NOMO-1 treated with dmso at 0.1 percent for 144 hours (cell line): ENCODE measurements around the gene GEN1.
"Not testable (repeated sequence)": the region's sequence is repeated elsewhere in the genome, so short reads cannot be mapped to it uniquely, and the experiment has no call there.

Experiments used
- DNase-seq: peaks from one replicate; lab custom pipeline; 2025; ENCODE audit not compliant: unreplicated experiment; lab: John Stamatoyannopoulos, UW

Gene GEN1

DNA sequence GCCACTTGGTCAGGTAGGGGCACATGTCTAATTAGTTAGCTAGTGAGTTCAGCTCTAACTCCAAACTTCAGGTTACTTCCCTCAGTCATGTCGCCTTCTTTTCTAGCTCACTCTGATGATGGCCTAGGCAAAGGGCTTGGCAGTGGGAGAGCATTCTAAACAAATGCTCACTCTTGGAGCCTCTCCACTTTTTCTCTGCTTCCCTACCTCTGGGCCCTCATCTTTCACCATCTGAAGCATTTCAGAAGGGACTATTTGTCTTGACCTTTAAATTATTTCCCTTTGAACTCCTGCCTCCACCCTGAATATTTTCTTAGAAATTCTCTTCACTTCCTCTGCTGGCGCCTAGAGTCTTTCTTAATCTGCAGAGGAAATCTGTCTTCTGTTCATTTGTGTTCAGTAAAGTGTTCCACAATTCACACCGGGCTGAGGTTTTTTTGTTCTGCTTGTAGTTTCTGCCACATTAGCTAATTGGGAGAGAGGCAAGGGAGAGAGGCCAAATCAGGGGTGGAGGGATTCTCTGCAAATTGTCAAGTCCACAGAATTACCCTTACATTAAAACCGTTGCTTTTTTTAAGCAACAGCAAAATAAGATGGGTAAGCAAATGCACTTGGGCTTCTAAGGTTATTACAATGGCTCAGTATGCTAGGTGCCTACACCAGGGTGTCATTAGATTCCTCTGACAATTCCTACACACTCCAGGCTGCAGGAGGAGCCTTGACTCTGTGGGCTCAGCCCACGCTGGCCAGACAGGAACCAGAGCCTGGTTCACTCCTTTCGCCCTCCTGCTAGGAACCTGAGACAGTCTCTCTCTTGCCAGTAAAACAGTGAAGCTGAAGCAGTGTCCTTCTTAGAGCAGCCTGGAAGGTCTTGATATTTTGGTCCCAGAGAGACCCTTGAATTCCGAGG is 67.9 kb downstream of the GEN1 start:
- no peak for DNase-seq

DNA sequence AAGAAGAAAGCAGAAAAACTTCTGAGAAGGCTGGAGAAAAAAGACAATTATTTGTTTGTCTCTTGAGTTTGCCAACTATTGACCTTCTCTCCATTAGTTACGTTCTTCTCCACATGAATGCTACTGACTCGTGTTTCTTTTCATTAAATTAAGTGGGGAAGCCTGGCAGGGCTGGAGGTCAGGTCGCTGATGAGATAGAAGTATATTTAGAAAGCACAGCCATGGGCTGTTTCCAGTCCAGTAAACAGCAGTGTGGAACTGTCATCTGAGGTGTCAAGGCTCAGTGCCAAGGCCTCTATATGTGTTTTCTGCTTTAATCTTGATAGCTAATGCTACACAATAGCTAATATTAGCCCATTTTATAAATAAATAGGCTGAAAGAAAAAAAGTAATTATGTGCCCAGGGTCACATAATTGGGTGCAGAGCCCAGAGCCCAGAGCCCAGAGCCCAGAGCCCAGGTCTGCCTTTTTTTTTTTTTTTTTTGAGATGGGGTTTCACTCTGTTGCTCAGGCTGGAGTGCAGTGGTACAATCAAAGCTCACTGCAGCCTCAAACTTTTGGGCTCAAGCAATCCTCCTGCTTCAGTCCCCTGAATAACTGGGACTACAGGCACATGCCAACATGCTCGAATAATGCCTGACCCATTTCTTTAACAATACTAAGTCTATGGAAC is 68.6 kb downstream of the GEN1 start:
- no peak for DNase-seq

DNA sequence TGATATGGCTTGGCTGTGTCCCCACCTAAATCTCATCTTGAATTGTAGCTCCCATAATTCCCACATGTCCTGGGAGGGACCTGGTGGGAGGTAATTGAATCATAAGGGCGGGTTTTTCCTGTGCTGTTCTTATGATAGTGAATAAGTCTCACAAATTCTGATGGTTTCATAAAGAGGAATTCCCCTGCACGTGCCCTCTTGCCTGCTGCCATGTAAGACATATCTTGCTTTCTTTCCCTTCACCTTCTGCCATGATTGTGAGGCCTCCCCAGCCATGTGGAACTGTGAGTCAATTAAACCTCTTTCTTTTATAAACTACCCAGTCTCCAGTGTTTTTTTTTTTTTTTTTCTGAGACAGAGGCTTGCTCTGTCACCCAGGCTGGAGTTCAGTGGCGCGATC is 69.7 kb downstream of the GEN1 start:
- DNase-seq: not testable (repeated sequence)

DNA sequence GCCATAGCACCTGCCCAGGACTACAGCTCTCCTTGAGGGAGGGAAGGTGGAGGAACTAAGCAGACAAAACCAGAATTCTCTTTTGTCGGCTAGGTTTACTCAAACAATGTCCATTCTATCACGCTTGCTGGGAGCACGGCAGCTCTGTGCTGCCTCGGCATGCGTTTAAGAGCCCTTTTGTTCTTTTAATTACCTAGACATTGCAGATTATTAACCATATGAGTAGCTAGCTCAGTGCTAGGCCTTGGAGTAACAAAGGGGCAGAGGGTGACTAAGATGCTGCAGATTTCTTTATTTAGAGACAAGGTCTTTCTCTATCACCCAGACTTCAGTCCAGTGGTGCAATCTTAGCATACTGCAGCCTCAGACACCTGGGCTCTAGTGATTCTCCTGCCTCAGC is 73.4 kb downstream of the GEN1 start:
- DNase-seq: no peak

DNA sequence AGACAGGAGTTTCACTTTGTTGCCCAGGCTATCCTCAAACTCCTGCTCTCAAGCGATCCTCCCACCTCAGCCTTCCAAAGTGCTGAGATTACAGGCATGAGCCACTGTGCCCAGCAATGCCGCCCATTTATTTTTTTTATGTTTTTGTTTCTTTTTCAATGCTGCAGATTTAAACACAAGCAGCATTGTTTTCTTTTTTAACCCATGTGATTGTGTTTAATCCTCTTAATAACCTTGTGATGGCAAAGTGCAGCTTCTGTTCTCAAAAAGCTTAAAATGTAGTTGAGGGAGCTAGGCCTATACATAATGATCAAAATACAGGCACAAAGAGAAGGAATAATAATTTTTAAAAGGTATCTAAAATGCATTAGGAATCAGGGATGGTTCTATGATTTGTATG is 73.8 kb downstream of the GEN1 start:
- no peak for DNase-seq

DNA sequence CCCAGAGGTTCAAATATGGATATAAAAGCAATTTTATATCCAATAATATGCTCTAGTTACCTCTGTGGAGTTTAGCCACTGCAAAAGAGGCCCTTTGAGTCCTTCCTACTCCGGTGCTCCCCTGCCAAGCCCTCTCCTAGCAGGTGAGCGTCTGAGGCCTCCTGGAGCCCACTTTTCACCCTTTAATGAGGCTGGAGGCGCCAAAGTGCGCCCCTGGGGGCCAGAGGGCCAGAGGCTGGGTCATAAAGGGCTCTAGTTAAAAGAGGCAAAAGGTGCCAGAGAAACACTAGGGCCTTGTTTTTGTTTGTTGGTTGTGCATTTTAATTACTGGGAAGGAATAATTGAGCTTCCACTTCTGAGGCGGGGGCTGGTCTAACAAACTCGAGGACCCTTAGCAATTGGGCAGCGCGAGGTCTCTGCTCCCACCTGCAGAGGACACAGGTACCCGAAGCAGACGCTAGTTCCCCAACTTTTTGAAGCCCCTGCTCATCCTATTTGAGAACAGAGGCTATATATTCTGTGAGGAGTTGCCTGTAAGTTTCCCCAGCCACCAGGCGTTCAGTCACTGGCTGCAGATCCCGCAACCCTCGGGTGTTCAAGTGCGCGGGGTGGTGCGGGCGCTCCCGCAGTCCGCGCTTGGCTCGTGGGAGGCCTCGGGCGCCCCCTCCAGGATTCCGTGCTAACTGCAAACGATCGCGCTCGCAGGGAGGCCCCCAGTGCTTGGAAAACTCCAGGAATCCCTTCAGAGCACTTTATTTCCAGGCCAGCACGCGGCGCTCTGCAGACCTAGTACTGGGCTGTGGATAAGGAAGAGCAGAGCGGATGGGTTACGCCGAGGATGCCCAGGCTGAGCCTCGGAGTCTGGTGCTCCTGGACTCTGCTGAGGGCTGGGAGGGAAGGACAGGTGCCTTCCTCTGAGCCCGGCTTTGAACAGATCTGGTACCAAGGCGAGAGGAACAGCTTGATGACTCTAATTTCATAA is 76.4 kb downstream of the GEN1 start:
- DNase-seq: peak; percentile 28

DNA sequence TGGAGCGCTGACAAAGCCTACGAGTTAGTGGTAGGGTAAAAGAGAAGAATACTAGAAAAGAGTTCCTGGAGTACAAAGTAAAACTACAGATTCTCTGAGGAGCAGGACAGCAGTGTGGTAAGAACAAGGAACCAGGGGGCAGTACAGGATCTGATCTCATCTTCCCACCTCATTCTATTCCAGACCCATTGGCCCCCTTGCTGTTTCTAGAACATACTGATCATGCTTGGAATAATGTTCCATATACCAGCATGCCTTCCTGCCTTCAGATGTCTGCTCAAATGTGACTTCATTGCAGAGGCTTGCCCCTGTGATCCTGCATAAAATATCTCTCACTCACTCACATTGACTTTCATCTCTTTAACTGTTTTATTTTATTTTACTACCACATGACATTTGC is 81.6 kb downstream of the GEN1 start:
- DNase-seq: no peak
